BLaER1 treated with 17β-estradiol and CSF1 and Interleukin-3, amounts not matched to agents 10 nM and 100 nM (cell line): ENCODE measurements around the gene CBR1.

ENCODE experiments used
- H3K27ac ChIP-seq, 11 experiments: shearing (Covaris generic); formaldehyde crosslinking; 2 replicates each; pipeline ENCODE4 v1.8.1; 2022
- H3K27me3 ChIP-seq, 11 experiments: shearing (Covaris generic); formaldehyde crosslinking; 2 replicates each; pipeline ENCODE4 v1.8.1; 2022
- H3K36me3 ChIP-seq, 11 experiments: shearing (Covaris generic); formaldehyde crosslinking; 2 replicates each; pipeline ENCODE4 v1.8.1; 2022
- H3K4me1 ChIP-seq, 10 experiments: shearing (Covaris generic); formaldehyde crosslinking; 2 replicates each; pipeline ENCODE4 v1.8.1; 2022
- H3K4me2 ChIP-seq, 11 experiments: shearing (Covaris generic); formaldehyde crosslinking; 2 replicates each; pipeline ENCODE4 v1.8.1; 2022
- H3K4me3 ChIP-seq, 10 experiments: shearing (Covaris generic); formaldehyde crosslinking; 2 replicates each; pipeline ENCODE4 v1.8.1; 2022
- H3K9ac ChIP-seq, 11 experiments: shearing (Covaris generic); formaldehyde crosslinking; 2 replicates each; pipeline ENCODE4 v1.8.1; 2022
- H3K9me3 ChIP-seq, 11 experiments: shearing (Covaris generic); formaldehyde crosslinking; replicated peaks in 1 of 11; 2 replicates each; pipeline ENCODE4 v1.8.1; 2022
- H4K20me1 ChIP-seq, 11 experiments: shearing (Covaris generic); formaldehyde crosslinking; 2 replicates each; pipeline ENCODE4 v1.8.1; 2022
- Cebpa-rat ChIP-seq, 11 experiments: shearing (Covaris generic); IDR thresholded peaks; 2 replicates each; pipeline ENCODE4 v1.8.1; 2022

The CBR1 gene

GRCh38 chr21:36030581-36031189 is 39.1 kb upstream of the CBR1 start:
- Histone ChIP-seq H3K4me1 (peaks cover 0 to 3% (median 0%) of the 10 kb centered on the region in 10 experiments; a peak in 1 of 20 replicates), H3K9ac (no peak overlapping the region), H3K27ac (no peak overlapping the region), H3K4me2 (no peak overlapping the region), H4K20me1 (peaks cover 0 to 22% (median 0%) of the 10 kb centered on the region in 11 experiments; a peak in 3 of 22 replicates), H3K36me3 (peaks cover 9 to 24% (median 18%) of the 10 kb centered on the region in 11 experiments), H3K27me3 (no peaks in the 10 kb centered on the region), H3K9me3 (no peaks in the 10 kb centered on the region), H3K4me3 (no peak overlapping the region)
- TF ChIP-seq Cebpa-rat (IDR thresholded peaks at IDR 0.05), result no peak

- TF ChIP-seq Cebpa-rat (IDR thresholded peaks at IDR 0.05), result no peak
- Histone ChIP-seq H3K4me2 (no peak overlapping the region), H3K27me3 (no peaks in the 10 kb centered on the region), H3K4me1 (peaks cover 0 to 3% (median 0%) of the 10 kb centered on the region in 10 experiments; a peak in 1 of 20 replicates), H3K36me3 (peaks cover 28 to 45% (median 39%) of the 10 kb centered on the region in 11 experiments), H4K20me1 (peaks cover 0 to 22% (median 0%) of the 10 kb centered on the region in 11 experiments; a peak in 3 of 22 replicates), H3K9me3 (no peaks in the 10 kb centered on the region), H3K27ac (no peak overlapping the region), H3K9ac (no peak overlapping the region), H3K4me3 (no peak overlapping the region)
Observed at GRCh38 chr21:36032647-36033406, 37.0 kb upstream of the CBR1 start.

GRCh38 chr21:36034211-36034913 is 35.5 kb upstream of the CBR1 start:
- no peaks in the 10 kb centered on the region for H3K27me3 ChIP-seq
- H3K4me1 ChIP-seq, result no peaks in the 10 kb centered on the region
- peaks cover 44 to 60% (median 54%) of the 10 kb centered on the region in 11 experiments for H3K36me3 ChIP-seq
- H4K20me1 ChIP-seq, result peaks cover 0 to 15% (median 6%) of the 10 kb centered on the region in 11 experiments; a peak in 6 of 22 replicates
- H3K9ac ChIP-seq, result no peak overlapping the region
- H3K4me3 ChIP-seq, result no peak overlapping the region
- no peaks in the 10 kb centered on the region for H3K9me3 ChIP-seq
- H3K4me2 ChIP-seq, result no peak overlapping the region
- TF ChIP-seq Cebpa-rat (IDR thresholded peaks at IDR 0.05), result no peak
- H3K27ac ChIP-seq, result no peak overlapping the region

GRCh38 chr21:36035381-36035791 is 34.4 kb upstream of the CBR1 start:
- Histone ChIP-seq H3K9me3 (no peaks in the 10 kb centered on the region), H3K4me3 (no peak overlapping the region), H4K20me1 (peaks cover 0 to 13% (median 7%) of the 10 kb centered on the region in 11 experiments; a peak in 6 of 22 replicates), H3K27me3 (no peaks in the 10 kb centered on the region), H3K27ac (no peak overlapping the region), H3K36me3 (peaks cover 54 to 71% (median 64%) of the 10 kb centered on the region in 11 experiments), H3K4me2 (no peak overlapping the region), H3K4me1 (no peaks in the 10 kb centered on the region), H3K9ac (no peak overlapping the region)
- no peak for TF ChIP-seq Cebpa-rat (IDR thresholded peaks at IDR 0.05)

GRCh38 chr21:36038701-36039497 is 30.9 kb upstream of the CBR1 start:
- no peak overlapping the region for H3K27ac ChIP-seq
- H3K4me3 ChIP-seq, result no peak overlapping the region
- H3K9ac ChIP-seq, result no peak overlapping the region
- no peaks in the 10 kb centered on the region for H3K9me3 ChIP-seq
- peaks cover 88 to 100% (median 96%) of the 10 kb centered on the region in 11 experiments for H3K36me3 ChIP-seq
- no peak for TF ChIP-seq Cebpa-rat (IDR thresholded peaks at IDR 0.05)
- H3K27me3 ChIP-seq, result no peaks in the 10 kb centered on the region
- no peaks in the 10 kb centered on the region for H3K4me1 ChIP-seq
- H3K4me2 ChIP-seq, result no peak overlapping the region
- H4K20me1 ChIP-seq, result peaks cover 0 to 11% (median 7%) of the 10 kb centered on the region in 11 experiments; a peak in 7 of 22 replicates

GRCh38 chr21:36039861-36040260 is 30.0 kb upstream of the CBR1 start:
- Histone ChIP-seq H3K4me1 (no peaks in the 10 kb centered on the region), H3K36me3 (peaks cover 92 to 100% (median 97%) of the 10 kb centered on the region in 11 experiments), H3K9me3 (no peaks in the 10 kb centered on the region), H3K4me2 (no peak overlapping the region), H3K27ac (no peak overlapping the region), H3K27me3 (no peaks in the 10 kb centered on the region), H3K9ac (no peak overlapping the region), H3K4me3 (no peak overlapping the region), H4K20me1 (peaks cover 0 to 20% (median 7%) of the 10 kb centered on the region in 11 experiments; a peak in 7 of 22 replicates)
- no peak for TF ChIP-seq Cebpa-rat (IDR thresholded peaks at IDR 0.05)

GRCh38 chr21:36040389-36040788 is 29.4 kb upstream of the CBR1 start:
- Histone ChIP-seq H3K27ac (no peak overlapping the region), H4K20me1 (peaks cover 0 to 23% (median 9%) of the 10 kb centered on the region in 11 experiments; a peak in 8 of 22 replicates), H3K9ac (no peak overlapping the region), H3K4me1 (no peaks in the 10 kb centered on the region), H3K27me3 (no peaks in the 10 kb centered on the region), H3K4me2 (no peak overlapping the region), H3K36me3 (peaks cover 92 to 100% (median 97%) of the 10 kb centered on the region in 11 experiments), H3K9me3 (no peaks in the 10 kb centered on the region), H3K4me3 (no peak overlapping the region)
- no peak for TF ChIP-seq Cebpa-rat (IDR thresholded peaks at IDR 0.05)

GRCh38 chr21:36041910-36042309 is 27.9 kb upstream of the CBR1 start:
- no peak overlapping the region for H3K4me2 ChIP-seq
- H3K36me3 ChIP-seq, result peaks cover 92 to 100% (median 97%) of the 10 kb centered on the region in 11 experiments
- no peak overlapping the region for H3K27ac ChIP-seq
- H3K9me3 ChIP-seq, result no peaks in the 10 kb centered on the region
- peaks cover 0 to 10% (median 0%) of the 10 kb centered on the region in 10 experiments; a peak in 3 of 20 replicates for H3K4me1 ChIP-seq
- H4K20me1 ChIP-seq, result peaks cover 0 to 28% (median 11%) of the 10 kb centered on the region in 11 experiments; a peak in 8 of 22 replicates
- TF ChIP-seq Cebpa-rat (IDR thresholded peaks at IDR 0.05), result no peak
- no peak overlapping the region for H3K4me3 ChIP-seq
- H3K9ac ChIP-seq, result no peak overlapping the region
- H3K27me3 ChIP-seq, result no peaks in the 10 kb centered on the region
